AG04450 (cell line): ENCODE results near the gene RASGEF1C. TPM values are rescaled to one million over a fixed set of nuclear protein-coding genes. Genes with fewer than 3 reads are reported as not detected.

ENCODE experiments used
- CTCF ChIA-PET: fragments of 300-600, 350-600 bp; formaldehyde crosslinking; extraction: SDS; loops from one replicate; lab custom pipeline; 2022; ENCODE audit warnings: antibody characterized with exemption, inconsistent platforms; lab: Charles Lee
- POLR2A ChIA-PET: fragments of 350-600 bp; formaldehyde crosslinking; extraction: SDS; loops from one replicate; lab custom pipeline; 2021; ENCODE audit warnings: antibody characterized with exemption, inconsistent platforms; lab: Yijun Ruan, JAX
- DNase-seq: peaks from one replicate; pipeline ENCODE4 v3.0.0-alpha.2; 2011; ENCODE audit warnings: low read depth, low spot score
- H3K27ac ChIP-seq: one replicate; pipeline ENCODE4 v1.5.1; 2012; ENCODE audit warnings: low read depth, low read length, control low read depth
- H3K27me3 ChIP-seq: one replicate; pipeline ENCODE4 v1.6.0; 2012; ENCODE audit warnings: low read length; ENCODE audit not compliant: control insufficient read depth, insufficient read depth
- H3K4me3 ChIP-seq: 2 replicates; pipeline ENCODE4 v1.5.1; 2011; ENCODE audit warnings: mild to moderate bottlenecking, low read depth, low read length, control low read depth
- H3K9me3 ChIP-seq: 2 replicates; pipeline ENCODE4 v1.5.1; 2012; ENCODE audit warnings: low read length; ENCODE audit not compliant: control insufficient read depth, insufficient read depth
- CTCF ChIP-seq: IDR thresholded peaks from 2 replicates; pipeline ENCODE4 v1.5.1; 2011; ENCODE audit warnings: low read depth, low read length, control low read depth, inconsistent platforms
- polyA plus RNA-seq: library from polyadenylated mRNA; depleted of rRNA; stranded (reverse); fragments of >200 nt; gene quantifications from 2 replicates; pipeline ENCODE4 v1.2.3, GENCODE V29; 2011

The RASGEF1C gene
- polyA plus RNA-seq, 1 experiment: not detected

GRCh38 chr5:180142021-180142765 is 66.8 kb downstream of the RASGEF1C start:
- DNase-seq: no peak
- H3K27ac ChIP-seq: no peak overlapping the region
- H3K4me3 ChIP-seq: no peak overlapping the region
- ChIA-PET CTCF (interaction anchor here (0.6 kb wide), 1 partner anchor 121 kb away, joined by 3 read pairs; no protein-coding TSS in a partner anchor), POLR2A (no interaction called here)
- TF ChIP-seq CTCF: no peak
- peaks cover 5% of the 10 kb centered on the region; the same call in 1 of the 2 replicates for H3K9me3 ChIP-seq
- peaks cover 12% of the 10 kb centered on the region for H3K27me3 ChIP-seq

- CTCF ChIA-PET: no interaction called here
- TF ChIP-seq CTCF: no peak
- H3K9me3 ChIP-seq: peaks cover 15% of the 10 kb centered on the region; the same call in 1 of the 2 replicates
- H3K27ac ChIP-seq: no peak overlapping the region
- peaks cover 12% of the 10 kb centered on the region for H3K27me3 ChIP-seq
- H3K4me3 ChIP-seq: no peak overlapping the region
- POLR2A ChIA-PET: no interaction called here
- no peak for DNase-seq
Measured at GRCh38 chr5:180141068-180141660, 67.8 kb downstream of the RASGEF1C start.

GRCh38 chr5:180140571-180140970 is 68.4 kb downstream of the RASGEF1C start:
- no peak for TF ChIP-seq CTCF
- DNase-seq: no peak
- Histone ChIP-seq H3K27ac (no peak overlapping the region), H3K9me3 (peaks cover 19% of the 10 kb centered on the region; the same call in 1 of the 2 replicates), H3K4me3 (no peak overlapping the region), H3K27me3 (peaks cover 12% of the 10 kb centered on the region)
- POLR2A ChIA-PET: no interaction called here
- CTCF ChIA-PET: no interaction called here

GRCh38 chr5:180140079-180140554 is 68.9 kb downstream of the RASGEF1C start:
- CTCF ChIA-PET: no interaction called here
- Histone ChIP-seq H3K9me3 (peaks cover 19% of the 10 kb centered on the region; the same call in 1 of the 2 replicates), H3K4me3 (no peak overlapping the region), H3K27ac (no peak overlapping the region), H3K27me3 (peaks cover 12% of the 10 kb centered on the region)
- no peak for TF ChIP-seq CTCF
- no peak for DNase-seq
- POLR2A ChIA-PET: no interaction called here

- CTCF ChIA-PET: no interaction called here
- peaks cover 19% of the 10 kb centered on the region; the same call in 1 of the 2 replicates for H3K9me3 ChIP-seq
Measured at GRCh38 chr5:180139731-180140055, 69.3 kb downstream of the RASGEF1C start.

More at GRCh38 chr5:180139731-180140055, 69.3 kb downstream of the RASGEF1C start:
- no peak overlapping the region for H3K4me3 ChIP-seq
- TF ChIP-seq CTCF: no peak
- no peak for DNase-seq
- peaks cover 12% of the 10 kb centered on the region for H3K27me3 ChIP-seq
- H3K27ac ChIP-seq: no peak overlapping the region
- POLR2A ChIA-PET: no interaction called here
